ENCODE measurements around the gene CACNA2D2. TPM values are rescaled to one million over a fixed set of nuclear protein-coding genes. Genes with fewer than 3 reads are reported as not detected.

Gene CACNA2D2
- total and polyA plus RNA-seq, 2 of the 8 experiments (the other 6 are each of a cell fraction or from before 2014, with no cell fraction given): 14.1 to 25.0 TPM

- FAIRE-seq (no peak), DNase-seq (ENCODE audit: low read depth in 1 of 2, low spot score in 2 of 2) (no peak)
- Histone ChIP-seq H2BK15ac (ENCODE audit: low read length) (no peak overlapping the region), H3K79me2 (ENCODE audit: control insufficient read depth in 1 of 2, insufficient read depth in 2 of 2, low read length in 2 of 2) (no peaks in the 10 kb centered on the region), H3K27me3 (replicated peaks in 1 of 4; ENCODE audit: control insufficient read depth in 3 of 4, extremely low read depth in 1 of 4, insufficient read depth in 3 of 4, low read length in 3 of 4) (no peaks in the 10 kb centered on the region; a peak in 1 of 7 replicates), H3K79me1 (ENCODE audit: low read depth, low read length) (no peaks in the 10 kb centered on the region), H3K9ac (replicated peaks in 1 of 4; ENCODE audit: extremely low read depth in 1 of 4, low read depth in 3 of 4, low read length in 3 of 4) (no peak overlapping the region), H2BK20ac (ENCODE audit: low read length) (no peak overlapping the region), H2AFZ (ENCODE audit: low read length) (no peak overlapping the region), H2BK5ac (ENCODE audit: low read depth, low read length) (no peak overlapping the region), H3K4me3 (ENCODE audit: extremely low read depth in 1 of 4, insufficient read depth in 2 of 4, low read depth in 3 of 4, low read length in 4 of 4) (no peak overlapping the region), H2AK5ac (ENCODE audit: low read depth, low read length) (no peak overlapping the region), H4K8ac (ENCODE audit: extremely low read depth, insufficient read depth, low read length) (no peak overlapping the region), H4K91ac (replicated peaks; ENCODE audit: insufficient read length, low read length) (no peak overlapping the region), H3K23ac (ENCODE audit: insufficient read length) (no peak overlapping the region), H3K27ac (ENCODE audit: low read depth, low read length) (no peak overlapping the region), H3K18ac (ENCODE audit: extremely low read depth, low read length) (no peak overlapping the region), H3K36me3 (ENCODE audit: control insufficient read depth in 2 of 4, insufficient read depth in 4 of 4, low read length in 3 of 4) (no peaks in the 10 kb centered on the region), H3K4ac (replicated peaks; ENCODE audit: insufficient read length, low read depth, low read length) (no peak overlapping the region), H3K56ac (replicated peaks; ENCODE audit: insufficient read length, low read depth, low read length) (no peak overlapping the region), H3K14ac (ENCODE audit: insufficient read length) (no peak overlapping the region), H3K4me1 (replicated peaks in 1 of 4; ENCODE audit: control insufficient read depth in 3 of 4, insufficient read depth in 4 of 4, low read length in 3 of 4) (0 out of 7 replicates have a peak, but pooled peaks cover 0 to 2% (median 0%) of the 10 kb centered on the region in 4 experiments), H3K23me2 (ENCODE audit: low read depth, low read length) (no peaks in the 10 kb centered on the region), H2BK120ac (replicated peaks; ENCODE audit: low read depth, low read length) (no peak overlapping the region), H4K20me1 (replicated peaks in 1 of 2; ENCODE audit: control insufficient read depth in 1 of 2, insufficient read depth in 2 of 2, low read length in 2 of 2) (peaks cover 2 to 9% of the 10 kb centered on the region in 2 experiments), H2BK12ac (ENCODE audit: low read depth, low read length) (no peak overlapping the region), H3K4me2 (ENCODE audit: insufficient read depth in 1 of 2, low read depth in 2 of 2, low read length in 2 of 2) (no peak overlapping the region), H4K5ac (ENCODE audit: insufficient read length, low read depth, low read length) (no peak overlapping the region), H3K9me3 (ENCODE audit: insufficient read depth in 2 of 2, low read depth in 1 of 2, low read length in 1 of 2) (no peaks in the 10 kb centered on the region)
- ChIA-PET CTCF (ENCODE audit: partially characterized antibody) (interaction anchor here (0.5 to 23.2 kb wide), 6 partner anchors 11 to 150 kb away, joined by 3 to 473 read pairs (median 17); no protein-coding TSS in a partner anchor), POLR2A (ENCODE audit: partially characterized antibody) (interaction anchor here (1.2 kb wide), 1 partner anchor 105 kb away, joined by 4 read pairs; no protein-coding TSS in a partner anchor)
- WGBS, 2 experiments (ENCODE audit: extremely low coverage in 1 of 2, insufficient coverage in 1 of 2, insufficient read length in 1 of 2, insufficient replicate concordance in 2 of 2, low coverage in 1 of 2, low lambda C conversion rate in 2 of 2, missing lambda C conversion rate in 1 of 2): 75% methylated on average over 5 of the region's 5 CpGs; no CpG with 5 or more reads in 1 of the 2 experiments
Measured at GRCh38 chr3:50425911-50426310, 77.5 kb downstream of the CACNA2D2 start.

All from H1 (cell line).